ENCODE results near the gene ACER1. TPM values are rescaled to one million over a fixed set of nuclear protein-coding genes. Genes with fewer than 3 reads are reported as not detected.

ACER1 gene
- total and polyA plus RNA-seq, 2 of the 13 experiments (the other 11 are each of a cell fraction or from before 2014, with no cell fraction given): not detected

DNA sequence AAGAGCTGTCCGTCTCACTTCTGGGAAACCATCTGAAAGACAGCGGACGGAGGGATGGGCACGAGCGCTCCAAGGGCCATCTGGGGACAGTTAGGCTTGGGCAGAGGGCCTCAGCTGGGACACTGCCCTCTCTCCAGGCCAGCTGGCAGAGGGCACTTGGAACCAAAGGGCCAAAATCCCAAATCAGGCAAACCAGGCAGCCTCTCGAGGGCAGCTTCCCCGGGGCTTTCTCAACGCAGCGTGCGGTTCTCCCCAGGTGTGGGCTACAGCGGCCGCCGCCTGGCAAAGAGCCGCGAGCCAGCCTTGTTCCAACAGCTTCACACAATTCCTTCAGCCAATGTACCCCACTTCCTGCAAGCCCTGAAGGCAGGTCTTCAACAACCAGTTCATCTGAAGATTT, 58.7 kb downstream of the ACER1 start:
- H3K4me3 ChIP-seq (replicated peaks in 1 of 3; ENCODE audit: insufficient read depth in 1 of 3, low read depth in 2 of 3, low read length in 3 of 3): peak overlapping the region in 1 of 3 experiments; percentile 62; a peak in 2 of 6 replicates
- FAIRE-seq (no peak), DNase-seq (ENCODE audit: low spot score) (no peak), ATAC-seq (no peak; the same call in 2 of the 3 replicates)
- peaks cover 66% of the 10 kb centered on the region for H3K4me1 ChIP-seq (ENCODE audit: insufficient read depth, low read length)
- H3K36me3 ChIP-seq (replicated peaks in 1 of 2; ENCODE audit: control insufficient read depth in 1 of 2, insufficient read depth in 2 of 2, low read length in 2 of 2): peaks cover 2 to 19% of the 10 kb centered on the region in 2 experiments
- ChIA-PET CTCF (ENCODE audit: low intra/inter-chr PET ratio, low total read pairs) (no interaction called here), POLR2A (interaction anchor here (1.0 kb wide), 1 partner anchor 150 kb away, joined by 3 read pairs; the partner anchor contains the start of gene KHSRP)
- intact Hi-C loops (cut with micrococcal nuclease; ENCODE audit: unreplicated experiment): no loop called here
- no peak overlapping the region for H3K9ac ChIP-seq (ENCODE audit: insufficient read depth, low read depth, low read length)
- H3K9me3 ChIP-seq (ENCODE audit: low read length): no peaks in the 10 kb centered on the region
- BruUV-seq (replicated peaks): no TSS peak
- in situ Hi-C loops (cut with HindIII; ENCODE audit: extremely low pct_ligation_motif_present, low pct_unique_long_range_greater_than_20kb): no loop called here
- peaks cover 89% of the 10 kb centered on the region for H3K79me2 ChIP-seq (ENCODE audit: insufficient read depth, low read length)
- TF ChIP-seq CENPX (CRISPR knock-in tag; IDR thresholded peaks at IDR 0.05) (no peak), HOXA3 (CRISPR knock-in tag; IDR thresholded peaks at IDR 0.05) (0 out of 2 replicates have a peak, but pooled peaks have one; percentile 2), MATR3 (CRISPR knock-in tag; IDR thresholded peaks at IDR 0.05) (no peak), ZNF44 (CRISPR knock-in tag; IDR thresholded peaks at IDR 0.05) (no peak), CREM (IDR thresholded peaks at IDR 0.05) (no peak), CREM (CRISPR knock-in tag; IDR thresholded peaks at IDR 0.05) (no peak), PAWR (CRISPR knock-in tag; IDR thresholded peaks at IDR 0.05; ENCODE audit: borderline replicate concordance) (no peak), ZBTB33 (CRISPR knock-in tag; IDR thresholded peaks at IDR 0.05) (peak; percentile 73), ZNF687 (CRISPR knock-in tag; IDR thresholded peaks at IDR 0.05) (no peak), CSRNP1 (CRISPR knock-in tag; IDR thresholded peaks at IDR 0.05) (no peak), PAX8 (CRISPR knock-in tag; IDR thresholded peaks at IDR 0.05; ENCODE audit: borderline replicate concordance) (no peak)
- H3K4me2 ChIP-seq (ENCODE audit: low read depth, low read length): peak overlapping the region; percentile 68
- no peak overlapping the region for H2AFZ ChIP-seq (ENCODE audit: low read length)
- 90% methylated on average over 2 of the region's 15 CpGs for WGBS (ENCODE audit: low lambda C conversion rate)
- peak overlapping the region; percentile 57 for H3K27ac ChIP-seq (ENCODE audit: extremely low read length, insufficient read depth, low read length)
- peaks cover 32% of the 10 kb centered on the region; the same call in 1 of the 2 replicates for H4K20me1 ChIP-seq (ENCODE audit: insufficient read depth, low read length)
- H3K27me3 ChIP-seq (ENCODE audit: control insufficient read depth in 1 of 2, insufficient read depth in 2 of 2, low read length in 2 of 2): no peaks in the 10 kb centered on the region
